ENCODE results near the gene OR8D1.

DNA sequence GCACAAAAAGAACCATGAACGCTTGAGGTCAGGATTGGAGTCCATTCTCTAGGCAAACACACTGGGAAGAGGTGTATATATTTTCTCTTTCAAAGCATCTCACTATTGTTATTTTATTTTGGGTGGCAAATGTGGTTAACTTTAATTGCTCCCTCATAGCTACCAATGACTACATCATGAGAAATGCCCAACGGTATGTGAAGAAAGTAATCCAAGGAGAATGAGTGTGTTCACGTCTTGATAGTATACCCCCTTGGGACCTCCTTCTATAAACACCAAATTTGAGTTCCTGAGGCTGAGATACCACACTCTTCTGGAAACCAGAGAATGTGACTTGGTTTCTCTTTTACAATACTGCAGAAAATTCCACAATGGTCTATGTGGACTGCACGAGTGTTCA, 15.8 kb downstream of the OR8D1 start:
- TF ChIP-seq POLR2A (IDR thresholded peaks at IDR 0.05) (no peak), CTCF (IDR thresholded peaks at IDR 0.05) (no peak)
